Neural cell (in vitro differentiated cells): Measurements from ENCODE around the gene GRM5. TPM values are rescaled to one million over a fixed set of nuclear protein-coding genes. Genes with fewer than 3 reads are reported as not detected.

Experiments used
- H2AFZ ChIP-seq: fragments of 200-600, 300-800 bp; sonication (generic), shearing (Covaris generic); 2 replicates; pipeline ENCODE4 v1.6.0; 2014; ENCODE audit warnings: low read depth, mild to moderate bottlenecking, antibody characterized with exemption, low read length, moderate library complexity
- H3F3A ChIP-seq: fragments of 200-600 bp; shearing (Covaris generic); 2 replicates; pipeline ENCODE4 v1.6.1; 2016; ENCODE audit warnings: mild to moderate bottlenecking, moderate library complexity, mixed read lengths, antibody characterized with exemption, low read length; ENCODE audit not compliant: insufficient read depth, poor library complexity, severe bottlenecking
- H3K27ac ChIP-seq: fragments of 200-600, 300-800 bp; sonication (generic), shearing (Covaris generic); 2 replicates; pipeline ENCODE4 v1.5.1; 2014; ENCODE audit warnings: mild to moderate bottlenecking, low read length, moderate library complexity
- H3K27me3 ChIP-seq: fragments of 300-800, 200-600 bp; sonication (generic), shearing (Covaris generic); 2 replicates; pipeline ENCODE4 v1.6.0; 2014; ENCODE audit warnings: mild to moderate bottlenecking, low read depth, low read length, moderate library complexity; ENCODE audit not compliant: insufficient read depth
- H3K36me3 ChIP-seq: fragments of 300-800, 200-600 bp; sonication (generic), shearing (Covaris generic); 2 replicates; pipeline ENCODE4 v1.5.1; 2014; ENCODE audit warnings: mild to moderate bottlenecking, antibody characterized with exemption, low read length, moderate library complexity; ENCODE audit not compliant: insufficient read depth
- H3K4me2 ChIP-seq: fragments of 300-800, 200-600 bp; sonication (generic), shearing (Covaris generic); 2 replicates; pipeline ENCODE4 v1.6.0; 2014; ENCODE audit warnings: mild to moderate bottlenecking, low read length
- H3K4me3 ChIP-seq: fragments of 300-800, 200-600 bp; sonication (generic), shearing (Covaris generic); 2 replicates; pipeline ENCODE4 v1.5.1; 2014; ENCODE audit warnings: mild to moderate bottlenecking, low read length, moderate library complexity
- H3K79me2 ChIP-seq: fragments of 200-600 bp; shearing (Covaris generic); replicated peaks from 2 replicates; pipeline ENCODE4 v1.6.0; 2014; ENCODE audit warnings: mild to moderate bottlenecking, low read length, moderate library complexity; ENCODE audit not compliant: insufficient read depth
- H3K9ac ChIP-seq: fragments of 300-800, 200-600 bp; sonication (generic), shearing (Covaris generic); 2 replicates; pipeline ENCODE4 v1.6.1; 2016; ENCODE audit warnings: mild to moderate bottlenecking, low read length, mixed read lengths
- H3K9me2 ChIP-seq: fragments of 200-600 bp; shearing (Covaris generic); 2 replicates; pipeline ENCODE4 v1.6.1; 2016; ENCODE audit warnings: mild to moderate bottlenecking, low read length, mixed read lengths; ENCODE audit not compliant: insufficient read depth
- H3K9me3 ChIP-seq: fragments of 200-600, 300-800 bp; sonication (generic), shearing (Covaris generic); 2 replicates; pipeline ENCODE4 v1.6.1; 2016; ENCODE audit warnings: mild to moderate bottlenecking, mixed run types, low read length, moderate library complexity, mixed read lengths
- H4K20me1 ChIP-seq: fragments of 200-600 bp; shearing (Covaris generic); 2 replicates; pipeline ENCODE4 v1.6.1; 2016; ENCODE audit warnings: mild to moderate bottlenecking, mixed run types; ENCODE audit not compliant: insufficient read depth
- EP300 ChIP-seq: fragments of 450-650 bp; conservative IDR thresholded peaks from 2 replicates; pipeline ENCODE4 v1.6.1; 2014; ENCODE audit warnings: antibody characterized with exemption, mild to moderate bottlenecking, moderate library complexity; ENCODE audit not compliant: poor library complexity, severe bottlenecking
- EZH2 ChIP-seq: fragments of 200-600, 300-800 bp; shearing (Covaris generic), sonication (generic); IDR thresholded peaks from 2 replicates; pipeline ENCODE4 v1.6.1; 2014; ENCODE audit warnings: antibody characterized with exemption, low read length, borderline replicate concordance, mild to moderate bottlenecking; ENCODE audit not compliant: insufficient read depth, poor library complexity, severe bottlenecking
- MXI1 ChIP-seq: fragments of 450-650 bp; conservative IDR thresholded peaks from 2 replicates; pipeline ENCODE4 v1.6.1; 2014; ENCODE audit warnings: antibody characterized with exemption, mild to moderate bottlenecking; ENCODE audit not compliant: poor library complexity, severe bottlenecking
- POLR2AphosphoS5 ChIP-seq: IDR thresholded peaks from 2 replicates; pipeline ENCODE4 v1.6.1; 2012
- RAD21 ChIP-seq: fragments of 450-650 bp; conservative IDR thresholded peaks from 2 replicates; pipeline ENCODE4 v1.6.1; 2014; ENCODE audit warnings: antibody characterized with exemption, mild to moderate bottlenecking, moderate library complexity
- REST ChIP-seq: IDR thresholded peaks from 2 replicates; pipeline ENCODE4 v1.6.1; 2012; ENCODE audit warnings: borderline replicate concordance
- SMC3 ChIP-seq: fragments of 450-650 bp; conservative IDR thresholded peaks from 2 replicates; pipeline ENCODE4 v1.6.1; 2014; ENCODE audit warnings: antibody characterized with exemption, mild to moderate bottlenecking, moderate library complexity; ENCODE audit not compliant: poor library complexity
- TAF1 ChIP-seq: IDR thresholded peaks from 2 replicates; pipeline ENCODE4 v1.6.1; 2012; ENCODE audit warnings: low read depth
- polyA plus RNA-seq: library from polyadenylated mRNA; depleted of rRNA; stranded (reverse); fragments of >200 nt; gene quantifications from 2 replicates; pipeline ENCODE4 v1.2.3, GENCODE V29; 2014
- TF ChIP-seq, protein P1 (sequence below): fragments of 450-650 bp; IDR thresholded peaks from 2 replicates; pipeline ENCODE4 v1.5.1; 2014; ENCODE audit warnings: antibody characterized with exemption, mild to moderate bottlenecking, moderate library complexity; ENCODE audit not compliant: poor library complexity, severe bottlenecking

Gene GRM5
- polyA plus RNA-seq, 1 donor from 2014 or later: 11.8 TPM

DNA sequence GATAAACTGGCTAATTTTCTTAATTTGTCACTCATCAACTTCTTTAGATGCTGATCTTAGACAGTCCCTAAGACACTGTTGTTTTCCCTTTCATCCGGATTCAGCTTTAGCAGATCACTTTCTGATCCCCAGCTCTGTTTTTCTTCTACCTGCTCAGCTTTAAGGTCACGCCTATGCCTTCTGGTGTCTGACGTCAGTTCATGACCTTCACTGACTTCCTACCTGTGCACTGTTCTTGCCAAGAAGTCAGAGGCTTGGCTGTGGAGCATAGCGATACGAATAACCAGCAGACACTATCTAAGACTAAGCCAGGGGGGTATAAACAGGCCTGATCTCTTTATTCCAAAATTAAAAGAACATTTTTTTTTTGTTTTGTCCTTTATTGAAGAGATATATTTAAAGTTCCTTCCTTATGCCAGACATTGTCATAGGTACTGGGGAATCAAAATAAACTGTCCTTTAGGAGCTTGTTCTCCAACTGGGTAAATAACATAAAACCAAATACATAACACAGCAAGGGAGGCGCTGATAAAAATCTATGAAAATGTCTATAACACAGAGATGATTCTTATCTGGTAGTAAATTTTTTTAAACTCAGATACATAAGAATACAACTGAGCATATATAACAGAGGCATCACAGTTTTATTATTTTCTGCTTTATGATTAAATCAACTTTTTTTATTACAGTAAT is 376.1 kb downstream of the GRM5 start:
- H3K9me3 ChIP-seq: no peaks in the 10 kb centered on the region

DNA sequence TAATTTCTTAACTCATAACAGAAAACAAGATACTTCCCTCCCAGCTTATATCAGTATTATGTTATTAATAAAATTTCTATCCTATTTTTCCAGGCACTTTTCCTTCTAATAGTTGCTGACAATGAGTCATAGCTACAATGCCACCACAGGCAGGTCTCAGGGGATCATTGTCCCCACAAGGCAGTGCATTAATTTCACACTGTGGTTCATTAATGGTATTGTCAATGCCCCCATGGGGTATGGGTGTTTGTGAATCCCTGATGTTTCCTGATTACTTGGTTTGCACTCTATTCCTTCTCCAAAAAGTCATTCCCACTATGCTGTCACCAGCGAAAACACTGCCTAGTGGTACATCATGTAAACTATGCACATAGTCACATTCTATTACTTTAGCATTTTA is 382.8 kb downstream of the GRM5 start:
- Histone ChIP-seq H3K27ac (no peak overlapping the region), H3F3A (no peaks in the 10 kb centered on the region), H3K79me2 (no peaks in the 10 kb centered on the region), H3K4me3 (no peak overlapping the region), H3K27me3 (no peaks in the 10 kb centered on the region), H2AFZ (no peak overlapping the region), H3K36me3 (no peaks in the 10 kb centered on the region), H3K9me3 (no peaks in the 10 kb centered on the region), H3K9me2 (no peaks in the 10 kb centered on the region), H3K4me2 (no peak overlapping the region), H3K9ac (no peak overlapping the region), H4K20me1 (no peaks in the 10 kb centered on the region)
- TF ChIP-seq, protein P1, sequence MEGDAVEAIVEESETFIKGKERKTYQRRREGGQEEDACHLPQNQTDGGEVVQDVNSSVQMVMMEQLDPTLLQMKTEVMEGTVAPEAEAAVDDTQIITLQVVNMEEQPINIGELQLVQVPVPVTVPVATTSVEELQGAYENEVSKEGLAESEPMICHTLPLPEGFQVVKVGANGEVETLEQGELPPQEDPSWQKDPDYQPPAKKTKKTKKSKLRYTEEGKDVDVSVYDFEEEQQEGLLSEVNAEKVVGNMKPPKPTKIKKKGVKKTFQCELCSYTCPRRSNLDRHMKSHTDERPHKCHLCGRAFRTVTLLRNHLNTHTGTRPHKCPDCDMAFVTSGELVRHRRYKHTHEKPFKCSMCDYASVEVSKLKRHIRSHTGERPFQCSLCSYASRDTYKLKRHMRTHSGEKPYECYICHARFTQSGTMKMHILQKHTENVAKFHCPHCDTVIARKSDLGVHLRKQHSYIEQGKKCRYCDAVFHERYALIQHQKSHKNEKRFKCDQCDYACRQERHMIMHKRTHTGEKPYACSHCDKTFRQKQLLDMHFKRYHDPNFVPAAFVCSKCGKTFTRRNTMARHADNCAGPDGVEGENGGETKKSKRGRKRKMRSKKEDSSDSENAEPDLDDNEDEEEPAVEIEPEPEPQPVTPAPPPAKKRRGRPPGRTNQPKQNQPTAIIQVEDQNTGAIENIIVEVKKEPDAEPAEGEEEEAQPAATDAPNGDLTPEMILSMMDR: no peak
- no peak for TF ChIP-seq MXI1
- no peak for TF ChIP-seq RAD21
- TF ChIP-seq SMC3: no peak

More for the DNA sequence above, 376.1 kb downstream of the GRM5 start:
- Histone ChIP-seq H3K4me3 (no peak overlapping the region), H3K9me2 (no peaks in the 10 kb centered on the region), H4K20me1 (no peaks in the 10 kb centered on the region), H3K27me3 (no peaks in the 10 kb centered on the region), H3K9ac (no peak overlapping the region), H3K36me3 (no peaks in the 10 kb centered on the region), H3K79me2 (no peaks in the 10 kb centered on the region), H3K27ac (no peak overlapping the region), H2AFZ (no peak overlapping the region), H3K4me2 (no peak overlapping the region), H3F3A (no peaks in the 10 kb centered on the region)
- no peak for TF ChIP-seq POLR2AphosphoS5
- TF ChIP-seq, protein P1: no peak

DNA sequence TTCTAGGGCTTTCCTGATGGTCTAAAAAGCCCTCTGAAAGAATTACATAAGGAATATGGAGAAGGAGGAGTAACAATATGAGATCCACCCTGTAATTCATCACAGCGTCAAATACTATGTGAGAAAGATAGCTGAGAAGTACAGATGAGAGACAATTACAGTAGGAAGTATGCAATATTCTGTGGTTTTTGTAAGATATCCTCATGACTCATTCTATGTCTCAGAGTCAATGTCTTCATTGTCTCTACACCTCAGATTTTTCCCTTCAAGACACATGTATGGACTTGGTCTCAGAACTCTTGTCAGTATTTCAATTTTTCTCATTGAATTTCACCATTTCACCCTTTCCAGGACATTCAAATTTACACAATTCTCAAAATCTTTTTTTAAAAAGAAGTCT is 385.0 kb downstream of the GRM5 start:
- no peaks in the 10 kb centered on the region for H3K9me2 ChIP-seq
- H2AFZ ChIP-seq: no peak overlapping the region
- H3K4me3 ChIP-seq: no peak overlapping the region
- H3K9me3 ChIP-seq: no peaks in the 10 kb centered on the region
- no peaks in the 10 kb centered on the region for H3F3A ChIP-seq
- no peaks in the 10 kb centered on the region for H4K20me1 ChIP-seq
- no peak overlapping the region for H3K4me2 ChIP-seq
- H3K36me3 ChIP-seq: no peaks in the 10 kb centered on the region
- no peak overlapping the region for H3K27ac ChIP-seq
- TF ChIP-seq RAD21: no peak
- TF ChIP-seq EZH2: no peak
- TF ChIP-seq SMC3: no peak
- no peak for TF ChIP-seq MXI1
- TF ChIP-seq EP300: no peak
- TF ChIP-seq REST: no peak
- TF ChIP-seq TAF1: no peak
- no peak for TF ChIP-seq POLR2AphosphoS5
- TF ChIP-seq, protein P1: no peak
- no peaks in the 10 kb centered on the region for H3K27me3 ChIP-seq
- H3K9ac ChIP-seq: no peak overlapping the region
- H3K79me2 ChIP-seq: no peaks in the 10 kb centered on the region
